ENCODE data around the gene STK10.

DNA sequence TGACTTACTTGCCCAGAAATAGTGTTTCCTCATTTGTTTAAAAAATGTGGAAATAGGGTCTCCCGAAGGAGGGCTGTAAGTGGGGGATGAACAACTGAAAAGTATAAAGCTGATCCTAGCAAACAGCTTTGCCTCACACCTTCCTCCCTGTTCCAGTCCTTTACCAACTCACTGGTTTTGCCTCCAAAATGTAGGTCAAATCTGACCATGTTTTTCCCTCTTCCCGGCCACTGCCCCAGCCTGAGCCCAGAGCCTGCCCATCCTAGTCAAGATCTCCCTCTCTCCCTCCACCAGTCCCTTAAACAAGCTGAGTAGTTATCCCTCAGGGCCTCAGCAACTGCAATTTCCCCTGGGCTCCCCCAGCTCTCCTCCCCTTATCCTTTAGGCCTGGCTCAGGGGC lies 99.2 kb downstream of the STK10 start:
- TF ChIP-seq POLR2AphosphoS5 (IDR thresholded peaks at IDR 0.05; ENCODE audit: low read depth, low read length) (no peak), CTCF (IDR thresholded peaks at IDR 0.05 in 2 of 3, conservative IDR thresholded peaks at IDR 0.05 in 1 of 3; ENCODE audit: borderline replicate concordance in 1 of 3, insufficient read depth in 1 of 3, low read depth in 2 of 3, low read length in 2 of 3) (no peak), POLR2A (IDR thresholded peaks at IDR 0.05; ENCODE audit: borderline replicate concordance, extremely low read depth, insufficient read depth, insufficient read length) (no peak), EZH2 (IDR thresholded peaks at IDR 0.05) (no peak), EGR1 (IDR thresholded peaks at IDR 0.05; ENCODE audit: low read depth) (no peak), YY1 (IDR thresholded peaks at IDR 0.05; ENCODE audit: extremely low read depth, insufficient replicate concordance, low read depth, low read length) (no peak), EZH2phosphoT487 (IDR thresholded peaks at IDR 0.05; ENCODE audit: borderline replicate concordance) (no peak), SP1 (IDR thresholded peaks at IDR 0.05; ENCODE audit: low read depth) (no peak), SRF (IDR thresholded peaks at IDR 0.05; ENCODE audit: low read depth) (no peak)
- TF ChIP-seq, protein P1, sequence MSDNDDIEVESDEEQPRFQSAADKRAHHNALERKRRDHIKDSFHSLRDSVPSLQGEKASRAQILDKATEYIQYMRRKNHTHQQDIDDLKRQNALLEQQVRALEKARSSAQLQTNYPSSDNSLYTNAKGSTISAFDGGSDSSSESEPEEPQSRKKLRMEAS (IDR thresholded peaks at IDR 0.05), result no peak
- TF ChIP-seq, protein P2, sequence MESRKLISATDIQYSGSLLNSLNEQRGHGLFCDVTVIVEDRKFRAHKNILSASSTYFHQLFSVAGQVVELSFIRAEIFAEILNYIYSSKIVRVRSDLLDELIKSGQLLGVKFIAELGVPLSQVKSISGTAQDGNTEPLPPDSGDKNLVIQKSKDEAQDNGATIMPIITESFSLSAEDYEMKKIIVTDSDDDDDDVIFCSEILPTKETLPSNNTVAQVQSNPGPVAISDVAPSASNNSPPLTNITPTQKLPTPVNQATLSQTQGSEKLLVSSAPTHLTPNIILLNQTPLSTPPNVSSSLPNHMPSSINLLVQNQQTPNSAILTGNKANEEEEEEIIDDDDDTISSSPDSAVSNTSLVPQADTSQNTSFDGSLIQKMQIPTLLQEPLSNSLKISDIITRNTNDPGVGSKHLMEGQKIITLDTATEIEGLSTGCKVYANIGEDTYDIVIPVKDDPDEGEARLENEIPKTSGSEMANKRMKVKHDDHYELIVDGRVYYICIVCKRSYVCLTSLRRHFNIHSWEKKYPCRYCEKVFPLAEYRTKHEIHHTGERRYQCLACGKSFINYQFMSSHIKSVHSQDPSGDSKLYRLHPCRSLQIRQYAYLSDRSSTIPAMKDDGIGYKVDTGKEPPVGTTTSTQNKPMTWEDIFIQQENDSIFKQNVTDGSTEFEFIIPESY (IDR thresholded peaks at IDR 0.05; ENCODE audit: extremely low read depth, insufficient replicate concordance, low read length), result no peak
